ENCODE results near the gene TXNDC11. TPM values are rescaled to one million over a fixed set of nuclear protein-coding genes. Genes with fewer than 3 reads are reported as not detected.

TXNDC11 gene
- total RNA-seq, 1 experiment from 2014 or later = 51.3 TPM

GRCh38 chr16:11681556-11681955, 61.1 kb downstream of the TXNDC11 start:
- no peak overlapping the region for H3K27ac Mint-ChIP-seq (ENCODE audit: unreplicated experiment)
- intact Hi-C loops (cut with micrococcal nuclease; ENCODE audit: unreplicated experiment) = no loop called here
- CTCF ChIA-PET = no interaction called here

GRCh38 chr16:11679941-11680911, 62.4 kb downstream of the TXNDC11 start:
- CTCF ChIA-PET = interaction anchor here (1.1 to 1.2 kb wide), 2 partner anchors 11 to 16 kb away, joined by 3 read pairs; no protein-coding TSS in a partner anchor
- H3K4me3 Mint-ChIP-seq (ENCODE audit: low read depth, unreplicated experiment) = no peak overlapping the region
- H3K4me1 Mint-ChIP-seq (ENCODE audit: low read depth, unreplicated experiment) = peaks cover 47% of the 10 kb centered on the region
- no peak overlapping the region for H3K27ac Mint-ChIP-seq (ENCODE audit: unreplicated experiment)
- no peaks in the 10 kb centered on the region for H3K9me3 Mint-ChIP-seq (ENCODE audit: low read depth, unreplicated experiment)
- H3K27me3 Mint-ChIP-seq (ENCODE audit: unreplicated experiment) = no peaks in the 10 kb centered on the region
- no peak for TF ChIP-seq CTCF (IDR thresholded peaks at IDR 0.05; ENCODE audit: unreplicated experiment)
- peaks cover 45% of the 10 kb centered on the region for H3K36me3 Mint-ChIP-seq (ENCODE audit: insufficient read depth, unreplicated experiment)
- intact Hi-C loops (cut with micrococcal nuclease; ENCODE audit: unreplicated experiment) = loop anchor here (10.0 kb wide), 1 partner anchor 275 kb away; no protein-coding TSS in a partner anchor
- no TSS peak for BruUV-seq (replicated peaks)
- no peak for DNase-seq

More at GRCh38 chr16:11681556-11681955, 61.1 kb downstream of the TXNDC11 start:
- no peak for DNase-seq
- peaks cover 37% of the 10 kb centered on the region for H3K4me1 Mint-ChIP-seq (ENCODE audit: low read depth, unreplicated experiment)
- TF ChIP-seq CTCF (IDR thresholded peaks at IDR 0.05; ENCODE audit: unreplicated experiment) = no peak
- H3K36me3 Mint-ChIP-seq (ENCODE audit: insufficient read depth, unreplicated experiment) = peaks cover 44% of the 10 kb centered on the region
- H3K27me3 Mint-ChIP-seq (ENCODE audit: unreplicated experiment) = no peaks in the 10 kb centered on the region
- BruUV-seq (replicated peaks) = no TSS peak
- H3K4me3 Mint-ChIP-seq (ENCODE audit: low read depth, unreplicated experiment) = no peak overlapping the region
- no peaks in the 10 kb centered on the region for H3K9me3 Mint-ChIP-seq (ENCODE audit: low read depth, unreplicated experiment)

GRCh38 chr16:11679250-11679649, 63.4 kb downstream of the TXNDC11 start:
- no peak for TF ChIP-seq CTCF (IDR thresholded peaks at IDR 0.05; ENCODE audit: unreplicated experiment)
- Mint-ChIP-seq H3K27ac (ENCODE audit: unreplicated experiment) (no peak overlapping the region), H3K36me3 (ENCODE audit: insufficient read depth, unreplicated experiment) (peaks cover 40% of the 10 kb centered on the region), H3K9me3 (ENCODE audit: low read depth, unreplicated experiment) (no peaks in the 10 kb centered on the region), H3K4me3 (ENCODE audit: low read depth, unreplicated experiment) (no peak overlapping the region), H3K4me1 (ENCODE audit: low read depth, unreplicated experiment) (peaks cover 57% of the 10 kb centered on the region), H3K27me3 (ENCODE audit: unreplicated experiment) (no peaks in the 10 kb centered on the region)
- CTCF ChIA-PET = no interaction called here
- intact Hi-C loops (cut with micrococcal nuclease; ENCODE audit: unreplicated experiment) = loop anchor here (10.0 kb wide), 1 partner anchor 274 kb away; no protein-coding TSS in a partner anchor
- no peak for DNase-seq
- BruUV-seq (replicated peaks) = no TSS peak

GRCh38 chr16:11677959-11678881, 64.4 kb downstream of the TXNDC11 start:
- H3K4me3 Mint-ChIP-seq (ENCODE audit: low read depth, unreplicated experiment) = no peak overlapping the region
- CTCF ChIA-PET = no interaction called here
- intact Hi-C loops (cut with micrococcal nuclease; ENCODE audit: unreplicated experiment) = loop anchor here (10.0 kb wide), 1 partner anchor 273 kb away; no protein-coding TSS in a partner anchor
- no peaks in the 10 kb centered on the region for H3K9me3 Mint-ChIP-seq (ENCODE audit: low read depth, unreplicated experiment)
- TF ChIP-seq CTCF (IDR thresholded peaks at IDR 0.05; ENCODE audit: unreplicated experiment) = no peak
- peak overlapping the region; percentile 21 for H3K27ac Mint-ChIP-seq (ENCODE audit: unreplicated experiment)
- peaks cover 34% of the 10 kb centered on the region for H3K36me3 Mint-ChIP-seq (ENCODE audit: insufficient read depth, unreplicated experiment)
- H3K4me1 Mint-ChIP-seq (ENCODE audit: low read depth, unreplicated experiment) = peaks cover 67% of the 10 kb centered on the region
- TSS peak; percentile 18 for BruUV-seq (replicated peaks)
- no peaks in the 10 kb centered on the region for H3K27me3 Mint-ChIP-seq (ENCODE audit: unreplicated experiment)
- DNase-seq = no peak
